Astrocyte (in vitro differentiated cells and primary cell): Measurements from ENCODE around the gene C10orf105. TPM values are rescaled to one million over a fixed set of nuclear protein-coding genes. Genes with fewer than 3 reads are reported as not detected.

Source experiments
- DNase-seq: peaks from one replicate; pipeline ENCODE4 v3.0.0-alpha.2; 2010; ENCODE audit warnings: low read depth
- FAIRE-seq: peaks from 2 replicates; lab custom pipeline; 2011; peaks lifted over from hg19 to GRCh38; lab: Jason Lieb, UNC
- H2AFZ ChIP-seq: 2 replicates; pipeline ENCODE4 v1.6.0; 2012; ENCODE audit warnings: low read depth, low read length, inconsistent platforms
- H3K27ac ChIP-seq: 2 replicates; pipeline ENCODE4 v1.5.1; 2011; ENCODE audit warnings: low read depth, low read length, inconsistent platforms
- H3K27me3 ChIP-seq: 2 replicates; pipeline ENCODE4 v1.6.0; 2011; ENCODE audit warnings: low read length, inconsistent platforms; ENCODE audit not compliant: insufficient read depth
- H3K36me3 ChIP-seq: 2 replicates; pipeline ENCODE4 v1.5.1; 2011; ENCODE audit warnings: low read length, inconsistent platforms; ENCODE audit not compliant: insufficient read depth
- H3K4me1 ChIP-seq: 2 replicates; pipeline ENCODE4 v1.5.1; 2011; ENCODE audit warnings: low read length, inconsistent platforms; ENCODE audit not compliant: insufficient read depth
- H3K4me2 ChIP-seq: 2 replicates; pipeline ENCODE4 v1.6.0; 2012; ENCODE audit warnings: low read length, inconsistent platforms
- H3K4me3 ChIP-seq: 2 replicates; pipeline ENCODE4 v1.5.1; 2011; ENCODE audit warnings: low read depth, mild to moderate bottlenecking, low read length, inconsistent platforms; ENCODE audit not compliant: insufficient read depth
- H3K79me2 ChIP-seq: 2 replicates; pipeline ENCODE4 v1.6.0; 2012; ENCODE audit warnings: mild to moderate bottlenecking, low read length, inconsistent platforms; ENCODE audit not compliant: insufficient read depth
- H3K9ac ChIP-seq: 2 replicates; pipeline ENCODE4 v1.6.0; 2012; ENCODE audit warnings: mild to moderate bottlenecking, low read length, inconsistent platforms
- H3K9me3 ChIP-seq: 2 replicates; pipeline ENCODE4 v1.5.1; 2012; ENCODE audit warnings: low read depth, mild to moderate bottlenecking, low read length, inconsistent platforms; ENCODE audit not compliant: insufficient read depth
- H4K20me1 ChIP-seq: 2 replicates; pipeline ENCODE4 v1.6.0; 2012; ENCODE audit warnings: low read length, inconsistent platforms; ENCODE audit not compliant: insufficient read depth
- H3K27ac Mint-ChIP-seq: one replicate; pipeline ENCODE4 v1.8.0; 2021; ENCODE audit warnings: mild to moderate bottlenecking, mixed read lengths; ENCODE audit not compliant: unreplicated experiment
- H3K27me3 Mint-ChIP-seq: one replicate; pipeline ENCODE4 v1.8.0; 2021; ENCODE audit warnings: low read depth, mixed read lengths; ENCODE audit not compliant: unreplicated experiment
- H3K36me3 Mint-ChIP-seq: one replicate; pipeline ENCODE4 v1.8.0; 2021; ENCODE audit warnings: low read depth, mixed read lengths; ENCODE audit not compliant: unreplicated experiment
- H3K4me1 Mint-ChIP-seq: one replicate; pipeline ENCODE4 v1.8.0; 2021; ENCODE audit warnings: low read depth, mixed read lengths; ENCODE audit not compliant: unreplicated experiment
- H3K4me3 Mint-ChIP-seq: one replicate; pipeline ENCODE4 v1.8.0; 2021; ENCODE audit warnings: mild to moderate bottlenecking, moderate library complexity, mixed read lengths; ENCODE audit not compliant: unreplicated experiment
- H3K9me3 Mint-ChIP-seq: one replicate; pipeline ENCODE4 v1.8.0; 2021; ENCODE audit warnings: mild to moderate bottlenecking, mixed read lengths; ENCODE audit not compliant: unreplicated experiment
- EZH2 ChIP-seq: IDR thresholded peaks from 2 replicates; pipeline ENCODE4 v1.6.1; 2012; ENCODE audit warnings: mild to moderate bottlenecking, low read length, inconsistent platforms; ENCODE audit not compliant: insufficient read depth
- total RNA-seq: library from RNA; stranded (reverse); gene quantifications from 2 replicates; pipeline ENCODE4 v1.2.1, GENCODE V29; 2021
- TF ChIP-seq, protein P1 (sequence below): IDR thresholded peaks from 2 replicates; pipeline ENCODE4 v1.5.1; 2011; ENCODE audit warnings: low read depth, mild to moderate bottlenecking, inconsistent platforms, low read length, moderate library complexity; ENCODE audit not compliant: insufficient read depth

The C10orf105 gene
- total RNA-seq, 1 donor from 2014 or later: not detected

DNA sequence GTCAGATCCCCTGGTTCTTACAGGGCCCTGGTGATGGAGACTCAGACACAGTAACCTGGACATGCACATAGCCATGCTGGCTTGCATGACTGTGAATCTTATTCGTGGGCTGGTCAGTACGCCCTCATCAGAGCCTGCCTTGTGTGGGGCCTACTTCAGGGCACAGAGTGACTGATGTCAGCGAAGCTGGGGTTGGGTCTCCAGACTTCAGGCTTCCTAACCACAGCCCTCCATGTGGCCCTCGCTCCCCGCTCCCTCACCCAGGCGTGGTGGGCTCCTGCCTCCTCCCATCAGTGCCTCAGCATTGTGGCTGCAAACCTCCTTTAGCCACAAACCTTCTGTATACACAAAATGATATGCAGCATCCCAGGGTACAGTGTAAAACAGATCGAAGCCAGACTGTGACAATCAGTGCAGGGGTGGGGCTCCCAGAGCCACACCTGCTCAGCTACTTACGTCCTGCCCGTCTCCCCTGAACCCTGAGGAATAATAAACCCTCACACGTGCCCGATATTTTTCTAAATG, 7.1 kb upstream of the C10orf105 start:
- Histone ChIP-seq H3K4me1 (peaks cover 7% of the 10 kb centered on the region), H3K27ac (no peak overlapping the region), H4K20me1 (no peaks in the 10 kb centered on the region), H3K27me3 (peaks cover 8% of the 10 kb centered on the region), H3K9me3 (no peaks in the 10 kb centered on the region), H3K36me3 (no peaks in the 10 kb centered on the region), H3K4me3 (no peak overlapping the region), H3K79me2 (no peaks in the 10 kb centered on the region), H3K4me2 (no peak overlapping the region), H3K9ac (no peak overlapping the region), H2AFZ (no peak overlapping the region)
- Mint-ChIP-seq H3K9me3 (peaks cover 3% of the 10 kb centered on the region), H3K4me3 (no peak overlapping the region), H3K36me3 (no peaks in the 10 kb centered on the region), H3K27ac (peak overlapping the region; percentile 26), H3K27me3 (peaks cover 33% of the 10 kb centered on the region), H3K4me1 (peaks cover 14% of the 10 kb centered on the region)
- TF ChIP-seq, protein P1, sequence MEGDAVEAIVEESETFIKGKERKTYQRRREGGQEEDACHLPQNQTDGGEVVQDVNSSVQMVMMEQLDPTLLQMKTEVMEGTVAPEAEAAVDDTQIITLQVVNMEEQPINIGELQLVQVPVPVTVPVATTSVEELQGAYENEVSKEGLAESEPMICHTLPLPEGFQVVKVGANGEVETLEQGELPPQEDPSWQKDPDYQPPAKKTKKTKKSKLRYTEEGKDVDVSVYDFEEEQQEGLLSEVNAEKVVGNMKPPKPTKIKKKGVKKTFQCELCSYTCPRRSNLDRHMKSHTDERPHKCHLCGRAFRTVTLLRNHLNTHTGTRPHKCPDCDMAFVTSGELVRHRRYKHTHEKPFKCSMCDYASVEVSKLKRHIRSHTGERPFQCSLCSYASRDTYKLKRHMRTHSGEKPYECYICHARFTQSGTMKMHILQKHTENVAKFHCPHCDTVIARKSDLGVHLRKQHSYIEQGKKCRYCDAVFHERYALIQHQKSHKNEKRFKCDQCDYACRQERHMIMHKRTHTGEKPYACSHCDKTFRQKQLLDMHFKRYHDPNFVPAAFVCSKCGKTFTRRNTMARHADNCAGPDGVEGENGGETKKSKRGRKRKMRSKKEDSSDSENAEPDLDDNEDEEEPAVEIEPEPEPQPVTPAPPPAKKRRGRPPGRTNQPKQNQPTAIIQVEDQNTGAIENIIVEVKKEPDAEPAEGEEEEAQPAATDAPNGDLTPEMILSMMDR: no peak
- no peak for FAIRE-seq
- DNase-seq: no peak

- H3K27me3 Mint-ChIP-seq: peaks cover 32% of the 10 kb centered on the region
- Histone ChIP-seq H3K4me2 (peak overlapping the region; percentile 37), H2AFZ (no peak overlapping the region), H3K36me3 (no peaks in the 10 kb centered on the region), H4K20me1 (no peaks in the 10 kb centered on the region), H3K79me2 (no peaks in the 10 kb centered on the region), H3K4me1 (peaks cover 7% of the 10 kb centered on the region), H3K27me3 (peaks cover 6% of the 10 kb centered on the region), H3K27ac (no peak overlapping the region), H3K9ac (no peak overlapping the region), H3K4me3 (no peak overlapping the region), H3K9me3 (no peaks in the 10 kb centered on the region)
- TF ChIP-seq, protein P1: peak; percentile 33
- no peak for TF ChIP-seq EZH2
- no peaks in the 10 kb centered on the region for H3K36me3 Mint-ChIP-seq
- H3K4me3 Mint-ChIP-seq: no peak overlapping the region
- peaks cover 14% of the 10 kb centered on the region for H3K4me1 Mint-ChIP-seq
- FAIRE-seq (no peak), DNase-seq (peak; percentile 56)
- H3K9me3 Mint-ChIP-seq: peaks cover 4% of the 10 kb centered on the region
- H3K27ac Mint-ChIP-seq: no peak overlapping the region
These were observed 6.5 kb upstream of the C10orf105 start for GRCh38 chr10:71725998-71726579.

- Mint-ChIP-seq H3K36me3 (no peaks in the 10 kb centered on the region), H3K4me3 (no peak overlapping the region), H3K9me3 (peaks cover 4% of the 10 kb centered on the region), H3K27ac (no peak overlapping the region), H3K4me1 (peaks cover 14% of the 10 kb centered on the region), H3K27me3 (peaks cover 39% of the 10 kb centered on the region)
- Histone ChIP-seq H3K9me3 (no peaks in the 10 kb centered on the region), H3K4me2 (no peak overlapping the region), H4K20me1 (no peaks in the 10 kb centered on the region), H3K27ac (no peak overlapping the region), H3K9ac (no peak overlapping the region), H3K79me2 (no peaks in the 10 kb centered on the region), H3K27me3 (peaks cover 15% of the 10 kb centered on the region), H3K4me3 (no peak overlapping the region), H2AFZ (no peak overlapping the region), H3K36me3 (no peaks in the 10 kb centered on the region), H3K4me1 (peaks cover 7% of the 10 kb centered on the region)
- FAIRE-seq (no peak), DNase-seq (no peak)
- TF ChIP-seq EZH2: no peak
- TF ChIP-seq, protein P1: no peak
These were observed 5.7 kb upstream of the C10orf105 start for GRCh38 chr10:71725249-71725648.
